Stimulated activated CD4-positive, alpha-beta T cell treated with anti-CD3 and anti-CD28 coated beads, Interleukin-15, amount 100 ng/mL, for 1 hour (primary cell): Measurements from ENCODE around the gene SHC1.

Experiments
- DNase-seq, 2 donors: peaks; one replicate each; pipeline ENCODE4 v3.0.0-alpha.2; 2020; ENCODE audit warnings: low read depth in 1 of 2, low spot score in 1 of 2

The SHC1 gene

DNA sequence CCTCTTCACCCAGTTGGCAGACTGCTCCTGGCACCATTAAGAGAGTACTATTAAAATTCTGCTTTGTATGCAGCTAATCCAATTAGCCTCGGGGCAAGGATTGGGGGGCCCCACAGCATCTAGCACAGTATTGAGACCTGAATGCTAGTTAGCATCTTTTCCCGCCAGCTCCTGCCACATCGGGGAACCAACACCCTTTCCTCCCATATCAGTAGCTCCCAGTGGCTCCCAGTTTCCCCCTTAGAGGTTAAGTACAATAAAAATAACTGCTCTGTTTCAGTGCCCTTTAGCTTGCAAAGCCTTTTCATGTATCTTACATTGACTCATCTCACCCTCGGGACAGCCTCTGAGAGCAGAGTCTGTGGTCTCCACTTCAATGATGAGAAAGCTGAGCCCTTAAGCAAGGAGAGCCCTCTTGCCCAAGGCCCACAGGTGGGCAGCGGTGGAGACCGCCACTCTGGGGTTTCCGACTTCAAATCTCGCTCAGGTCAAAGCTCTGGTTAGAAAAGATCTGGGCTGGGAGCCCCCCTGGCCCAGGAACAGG, 29.8 kb downstream of the SHC1 start:
- no peak for DNase-seq

DNA sequence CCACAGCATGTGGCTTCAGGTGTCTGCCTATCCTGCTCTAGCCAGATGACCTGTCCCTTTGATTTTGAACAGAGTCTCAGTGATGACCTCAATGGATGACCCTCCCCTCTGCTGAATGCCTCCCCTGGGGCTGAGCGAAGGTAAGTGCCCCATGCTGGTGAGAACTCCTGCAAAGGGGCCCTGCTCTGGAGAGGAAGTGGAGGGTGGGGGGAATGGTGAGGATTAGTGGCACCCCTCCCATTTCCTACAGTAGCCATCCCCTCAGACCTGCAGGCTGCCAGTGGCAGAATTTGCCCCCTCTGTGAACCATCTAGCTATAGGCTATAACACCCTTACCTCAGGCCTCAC, 30.4 kb downstream of the SHC1 start:
- DNase-seq = no peak

DNA sequence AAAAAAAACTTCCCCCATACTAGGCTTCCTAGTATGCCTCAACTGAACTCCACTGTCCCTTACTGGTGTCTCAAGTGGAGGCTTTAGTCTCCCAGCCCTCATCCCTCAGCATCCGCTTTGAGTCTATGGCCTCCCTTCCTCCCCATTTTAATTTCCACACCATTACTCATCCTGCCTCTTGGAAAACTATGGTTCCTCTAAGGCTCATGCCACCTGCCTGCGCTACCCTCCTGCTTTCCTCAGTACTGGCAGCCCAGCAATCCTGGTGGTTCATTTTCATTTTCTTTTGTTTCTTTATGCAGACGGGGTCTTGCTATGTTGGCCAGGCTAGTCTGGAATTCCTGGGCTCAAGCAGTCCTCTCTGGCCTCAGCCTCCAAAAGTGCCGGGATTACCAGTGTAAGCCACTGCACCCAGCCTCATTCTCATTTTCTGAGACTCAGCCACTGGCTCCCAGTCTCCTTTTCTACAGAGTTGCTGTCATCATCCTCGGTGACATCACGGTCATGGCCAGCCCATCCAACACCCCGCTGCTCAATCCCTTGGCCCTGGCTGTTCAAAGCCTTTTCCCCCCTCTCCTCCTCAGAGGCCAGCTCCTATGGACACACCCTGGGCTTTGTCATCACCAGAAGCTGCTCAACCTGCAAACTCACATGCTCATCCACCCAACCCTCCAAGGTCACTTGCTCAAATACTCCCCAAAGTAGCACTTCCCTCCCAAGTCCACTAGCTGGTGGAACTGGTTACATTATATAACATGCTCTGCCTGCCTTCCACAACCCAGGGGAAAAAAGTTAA, 31.7 kb downstream of the SHC1 start:
- DNase-seq = no peak

DNA sequence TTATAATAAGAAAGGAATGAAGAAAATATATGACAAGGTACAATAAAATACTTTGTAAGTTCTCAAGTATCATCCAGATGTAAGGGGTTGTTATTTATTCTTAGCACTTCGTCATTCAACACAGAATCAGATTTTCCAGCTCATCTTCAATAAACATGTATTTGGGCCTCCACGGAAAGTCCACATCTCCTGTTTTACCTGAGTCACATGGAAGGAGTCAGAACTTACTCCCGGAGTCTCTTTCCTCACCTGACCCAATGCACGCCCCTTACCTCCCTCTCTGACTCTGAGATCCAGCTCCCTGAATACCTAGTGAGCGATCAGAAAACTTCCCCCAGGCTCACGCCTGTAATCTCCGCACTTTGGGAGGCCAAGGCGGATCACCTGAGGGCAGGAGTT, 32.6 kb downstream of the SHC1 start:
- no peak for DNase-seq

DNA sequence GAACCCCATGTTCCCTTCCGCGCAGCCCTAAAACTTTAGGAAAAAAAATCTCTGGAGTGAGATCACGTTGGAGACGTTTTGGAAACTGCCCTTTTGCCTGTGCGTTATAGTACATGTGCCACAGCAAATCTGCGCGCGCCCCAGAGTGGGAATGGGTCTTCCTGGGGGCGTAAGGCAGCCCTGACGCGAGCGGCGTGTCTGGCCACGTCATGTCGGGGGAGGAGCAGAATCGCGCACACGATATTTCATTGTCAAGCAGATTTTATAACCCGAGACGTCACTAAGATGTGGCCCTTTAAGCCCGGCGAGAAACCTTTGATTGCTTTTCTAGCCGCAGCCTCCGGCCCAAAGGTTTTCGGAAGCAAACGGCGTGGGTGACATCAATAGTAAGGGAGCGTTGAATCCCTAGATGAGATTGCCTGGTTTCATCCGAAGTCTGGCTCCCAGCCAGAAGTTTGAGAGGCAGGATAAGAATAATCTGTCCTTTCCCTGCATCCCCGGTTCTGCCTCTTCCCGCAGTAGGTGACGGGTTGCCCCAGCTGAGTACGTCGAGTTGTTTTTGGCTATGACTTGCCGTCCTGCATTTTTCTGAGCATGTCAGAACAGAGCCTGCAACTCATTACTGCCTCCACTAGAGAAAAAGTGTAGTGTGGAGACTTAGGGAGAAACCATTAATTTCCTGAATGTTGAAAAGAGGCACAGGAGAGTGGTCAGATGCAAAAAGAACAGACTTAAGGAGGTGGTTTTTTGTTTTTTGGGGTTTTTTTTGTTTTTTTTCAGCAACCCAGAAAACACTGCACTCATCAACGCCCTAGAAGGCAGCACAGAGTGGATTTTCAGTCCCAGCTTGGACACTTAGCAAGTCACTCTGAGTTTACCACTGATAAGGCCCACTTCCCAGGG, 33.2 kb downstream of the SHC1 start:
- DNase-seq = peak; percentile 30 to 76

DNA sequence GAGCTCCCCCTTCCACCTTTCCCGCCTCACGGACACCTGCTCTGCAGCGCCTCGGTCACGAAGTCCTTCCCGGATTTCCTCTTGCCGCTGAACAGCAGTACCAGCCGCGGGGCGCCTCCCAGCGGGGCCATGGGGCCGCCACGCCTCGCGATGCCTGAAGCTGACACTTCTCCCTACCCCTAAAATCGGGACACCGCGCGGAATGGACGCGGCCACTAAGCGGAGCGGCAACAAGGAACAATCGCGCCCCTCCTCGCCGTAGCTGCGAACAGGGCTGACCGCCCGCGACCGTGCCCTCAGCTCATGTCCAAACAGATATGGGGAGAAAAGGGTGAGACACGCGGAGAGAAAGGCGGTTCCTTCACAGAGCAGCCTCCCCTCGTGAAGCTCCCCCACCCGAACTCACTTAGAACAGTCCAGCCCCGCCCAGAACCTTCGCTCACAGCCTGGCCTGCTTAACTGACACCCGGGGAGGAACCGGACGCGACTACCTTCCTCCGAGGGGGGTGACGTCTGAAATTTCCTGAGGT, 33.9 kb downstream of the SHC1 start, which contains the start of gene PMVK:
Gene PMVK, minus strand, starts transcription at position 165 of the 530 bp plus-strand sequence. Its CDS starts 34 bp downstream, at position 131.
- DNase-seq = peak; percentile 84 to 86

DNA sequence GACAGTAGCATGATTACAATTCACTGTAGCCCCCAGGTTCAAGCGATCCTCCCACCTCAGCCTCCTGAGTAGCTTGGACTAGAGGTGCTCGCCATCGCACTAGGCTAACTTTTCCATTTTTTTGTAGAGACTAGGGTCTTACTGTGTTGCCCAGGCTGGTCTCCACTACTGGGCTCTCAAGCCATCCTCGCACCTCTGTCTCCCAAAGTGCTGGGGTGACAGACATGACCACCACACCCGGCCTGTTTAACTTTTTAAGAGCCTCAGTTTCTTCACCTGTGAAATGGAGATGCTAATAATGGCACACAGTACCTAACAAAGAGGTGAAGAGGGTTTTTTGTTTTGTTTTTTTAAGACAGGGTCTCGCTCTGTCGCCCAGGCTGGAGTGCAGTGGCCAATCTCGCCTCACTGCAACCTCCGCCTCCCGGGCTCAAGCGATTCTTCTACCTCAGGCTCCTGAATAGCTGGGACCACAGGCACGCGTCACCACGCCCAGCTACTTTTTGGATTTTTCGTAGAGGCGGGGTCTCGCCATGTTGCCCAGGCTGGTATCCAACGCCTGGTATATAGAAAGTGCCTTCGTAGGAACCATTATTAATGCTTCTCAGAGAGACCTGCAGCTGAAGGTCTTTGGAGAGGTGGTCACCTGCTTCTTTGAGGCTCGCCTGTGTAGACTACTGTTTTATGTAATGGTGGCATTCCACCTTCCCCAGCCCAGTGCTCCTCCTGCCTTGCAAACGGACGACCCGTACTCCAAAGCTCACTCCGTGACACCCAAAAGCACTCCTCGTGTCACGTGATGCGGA, 34.6 kb downstream of the SHC1 start:
- DNase-seq = no peak

DNA sequence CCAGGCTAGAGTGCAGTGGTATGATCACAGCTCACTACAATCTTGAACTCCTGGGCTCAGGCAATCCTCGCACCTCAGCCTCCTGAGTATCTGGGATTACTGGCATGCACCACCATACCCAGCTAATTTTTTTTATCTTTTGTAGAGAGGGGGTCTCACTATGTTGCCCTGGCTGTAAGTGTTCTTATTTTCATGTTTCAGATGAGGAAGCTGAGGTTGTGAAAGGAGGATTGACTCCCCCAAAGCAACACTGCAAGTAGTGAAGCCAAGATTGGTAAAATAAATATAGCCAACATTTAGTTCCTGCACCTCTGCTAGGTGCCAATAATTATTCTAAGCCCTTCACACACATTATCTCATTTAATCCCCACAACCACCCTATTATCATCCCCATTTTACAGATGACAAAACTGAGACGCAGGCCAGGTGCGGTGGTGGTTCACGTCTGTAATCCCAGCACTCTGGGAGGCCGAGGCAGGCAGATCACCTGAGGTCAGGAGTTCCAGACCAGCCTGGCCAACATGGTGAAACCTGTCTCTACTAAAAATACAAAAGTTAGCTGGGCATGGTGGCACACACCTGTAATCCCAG, 36.1 kb downstream of the SHC1 start:
- DNase-seq = no peak

DNA sequence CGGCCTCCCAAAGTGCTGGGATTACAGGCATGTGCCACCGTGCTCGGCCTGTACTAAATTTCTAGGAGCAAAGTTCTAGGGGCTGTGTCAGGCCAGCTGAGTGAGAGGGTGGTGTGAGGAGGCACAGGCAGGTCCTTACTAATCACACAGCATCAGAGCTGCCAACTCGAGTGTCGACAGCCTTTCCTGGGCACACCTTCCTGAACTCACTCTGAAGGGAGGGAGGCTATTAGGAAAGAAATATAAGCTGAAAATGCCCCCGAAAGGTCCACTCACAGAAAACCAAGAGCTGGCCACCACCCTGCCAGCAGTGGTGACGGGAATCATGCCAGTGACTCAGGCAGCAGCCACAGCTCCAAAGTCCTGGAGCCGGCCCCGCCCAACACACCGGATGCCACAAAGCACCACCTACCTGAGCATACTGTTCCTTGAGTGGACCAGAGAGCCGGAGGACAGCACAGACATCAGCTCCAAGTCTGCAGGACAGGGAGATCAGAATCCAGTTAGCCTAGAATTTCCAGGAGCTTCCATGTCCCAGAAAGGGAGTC, 38.5 kb downstream of the SHC1 start:
- no peak for DNase-seq

DNA sequence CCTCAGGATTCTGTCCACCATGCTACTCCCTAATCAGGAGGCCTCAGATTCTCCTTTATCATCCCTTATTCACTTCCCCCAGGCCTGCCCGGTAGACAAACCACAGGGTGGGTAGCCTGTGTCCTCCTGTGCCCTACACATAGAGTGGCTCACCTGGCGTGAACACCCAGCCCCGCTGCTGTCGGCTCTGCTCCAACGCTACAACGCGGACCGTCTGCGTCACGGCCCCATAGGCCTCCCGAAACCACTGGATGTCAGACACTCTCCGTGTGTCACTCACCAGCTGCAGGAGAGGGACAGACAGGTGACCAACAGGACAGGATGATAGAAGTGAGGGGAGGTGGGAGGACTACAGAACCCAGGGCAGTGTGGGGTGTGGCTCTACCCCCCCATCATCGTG, 44.3 kb downstream of the SHC1 start:
- no peak for DNase-seq

DNA sequence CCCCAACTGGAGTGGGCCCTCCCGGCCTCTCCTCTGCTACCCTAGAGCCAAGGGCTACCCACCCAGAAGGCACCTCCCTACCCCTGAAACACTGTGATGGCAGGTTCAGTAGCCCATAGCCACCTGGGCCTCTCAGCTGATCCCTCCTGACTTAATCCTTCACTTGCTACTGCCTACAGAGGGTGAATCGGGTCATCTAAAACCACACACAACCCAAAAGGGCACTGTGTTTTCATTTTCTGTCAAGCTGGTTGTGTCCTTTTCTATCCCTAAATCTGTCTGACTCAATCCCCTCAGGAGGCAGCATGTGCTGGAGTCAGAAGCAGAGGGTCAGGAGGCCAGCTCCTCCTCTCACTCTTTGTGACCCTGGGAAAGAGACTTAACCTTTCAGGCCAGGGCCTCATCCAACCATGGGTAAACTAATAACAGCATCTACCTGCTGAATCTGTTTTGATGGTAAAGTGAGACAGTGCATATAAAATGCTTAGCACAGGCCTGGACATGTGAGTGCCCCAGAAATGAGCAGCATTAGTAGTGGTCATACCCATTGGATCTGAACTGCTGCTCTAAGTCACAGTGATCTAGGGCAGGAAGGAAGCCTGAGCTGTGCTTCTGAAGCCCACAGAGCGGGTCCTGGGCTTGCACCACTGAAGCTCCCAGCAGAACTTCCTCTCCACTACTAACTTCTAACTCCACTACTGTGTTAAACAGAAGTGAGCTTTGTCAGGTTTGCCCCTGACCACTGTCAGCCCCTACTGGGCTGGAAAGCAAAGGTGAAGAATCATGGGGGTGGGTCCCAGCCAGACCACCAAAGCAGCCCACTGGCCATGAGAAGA, 45.0 kb downstream of the SHC1 start:
- DNase-seq = no peak

DNA sequence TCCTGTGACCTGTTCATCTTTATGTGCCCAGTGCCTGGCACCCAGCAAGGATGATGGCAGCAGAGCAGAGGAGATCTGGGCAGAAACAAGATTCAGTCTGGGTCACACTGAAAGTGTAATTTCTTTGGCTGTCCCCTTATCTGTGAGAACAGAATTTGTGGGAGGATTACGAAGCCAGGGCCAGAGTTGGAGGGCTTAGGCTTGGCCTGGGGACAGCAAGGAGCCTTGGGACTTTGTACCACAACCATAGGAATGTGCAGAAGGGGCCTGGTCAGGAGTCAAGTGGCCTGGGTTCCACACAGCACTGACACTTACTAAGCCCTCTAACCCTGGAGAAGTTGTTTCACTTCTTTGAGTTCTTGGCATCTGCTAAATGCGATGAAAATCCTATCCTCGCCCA, 46.9 kb downstream of the SHC1 start:
- no peak for DNase-seq

DNA sequence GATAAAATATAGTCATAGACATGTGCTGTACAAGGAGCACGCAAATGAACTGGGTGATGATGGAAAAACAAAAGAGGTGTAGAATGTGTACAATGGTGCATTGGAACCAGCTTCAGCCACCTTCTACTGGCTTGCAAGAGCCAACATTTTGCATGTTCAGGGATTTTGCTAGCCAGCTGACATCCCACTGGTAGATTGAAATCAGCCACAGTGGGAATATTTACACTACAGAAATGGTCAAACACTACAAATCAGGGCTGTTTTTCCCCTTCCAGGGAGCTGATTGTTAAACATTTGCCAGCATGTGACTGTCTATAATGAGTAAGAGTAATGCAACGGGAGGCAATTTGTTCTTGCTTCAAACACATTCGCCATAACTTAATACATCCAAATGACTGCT, 57.3 kb downstream of the SHC1 start:
- DNase-seq = no peak

DNA sequence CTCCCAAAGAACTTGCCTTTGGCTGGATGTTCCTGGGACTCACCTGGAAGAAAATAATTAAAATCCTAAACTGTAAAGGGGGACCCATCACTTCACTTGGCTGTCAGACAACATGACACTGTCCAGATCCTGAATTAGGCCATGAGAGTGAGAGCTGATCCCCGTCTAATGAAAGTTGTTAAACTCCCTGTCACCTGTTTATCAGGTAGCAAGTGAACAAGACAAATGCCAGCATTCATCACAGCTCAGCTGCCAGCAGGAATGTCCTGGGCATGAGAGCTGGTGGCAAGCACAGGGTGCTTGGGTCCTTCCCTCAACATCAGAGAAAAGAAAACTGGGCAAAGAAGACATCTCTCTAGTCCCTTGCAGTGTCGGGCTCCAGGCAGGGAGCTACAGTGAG, 57.8 kb downstream of the SHC1 start:
- DNase-seq = no peak
